A549 (cell line): ENCODE results near the gene PLCB1. TPM values are rescaled to one million over a fixed set of nuclear protein-coding genes. Genes with fewer than 3 reads are reported as not detected.
A peak's percentile ranks its signal among the peaks of the same experiment; 100 is the strongest.

Experiments
- ATAC-seq, 2 experiments: fragments of 200-7000 bp in 1 of 2; fragments of >200 bp in 1 of 2; cut with Nextera tagmentation in 1 of 2; cut with Tn5 transposase in 1 of 2; 3 replicates each; pipeline versions ENCODE4 v1.8.0 to v1.9.1; 2018 to 2020; ENCODE audit warnings: mild to moderate bottlenecking in 1 of 2, moderate library complexity in 1 of 2
- CTCF ChIA-PET: fragments of 300-600 bp; sonication (Branson Sonifier 250); formaldehyde crosslinking; extraction: SDS; loops from one replicate; lab custom pipeline; 2021; ENCODE audit warnings: antibody characterized with exemption, inconsistent platforms; lab: Yijun Ruan, JAX
- POLR2A ChIA-PET: fragments of 350-600 bp; formaldehyde crosslinking; extraction: SDS; loops from one replicate; lab custom pipeline; 2021; ENCODE audit warnings: antibody characterized with exemption, inconsistent platforms; lab: Yijun Ruan, JAX
- DNase-seq, 2 experiments: peaks; one replicate each; pipeline versions ENCODE4 v3.0.0 to v3.0.0-alpha.2; 2011 to 2016; ENCODE audit warnings: low read depth in 1 of 2, low spot score in 1 of 2
- FAIRE-seq: peaks from 2 replicates; lab custom pipeline; 2011; peaks lifted over from hg19 to GRCh38; lab: Jason Lieb, UNC
- H3K27ac ChIP-seq, 2 experiments: fragments of >200 bp; sonication (Bioruptor Twin); formaldehyde crosslinking; 3 replicates each; pipeline ENCODE4 v1.5.1; 2016 to 2017
- H3K4me1 ChIP-seq: fragments of >200 bp; sonication (Bioruptor Twin); formaldehyde crosslinking; 3 replicates; pipeline ENCODE4 v1.6.1; 2016
- H3K4me2 ChIP-seq: fragments of >200 bp; sonication (Bioruptor Twin); formaldehyde crosslinking; 3 replicates; pipeline ENCODE4 v1.6.1; 2016
- H3K4me3 ChIP-seq: fragments of >200 bp; sonication (Bioruptor Twin); formaldehyde crosslinking; 3 replicates; pipeline ENCODE4 v1.5.1; 2016
- H3K9me3 ChIP-seq: fragments of >200 bp; sonication (Bioruptor Twin); formaldehyde crosslinking; 3 replicates; pipeline ENCODE4 v1.6.1; 2016
- CBX8 ChIP-seq: fragments of 200-600 bp; sonication (generic); IDR thresholded peaks from 2 replicates; pipeline ENCODE4 v1.6.1; 2016
- CHD4 ChIP-seq: fragments of 200-600 bp; sonication (generic); IDR thresholded peaks from 2 replicates; pipeline ENCODE4 v1.6.1; 2016; ENCODE audit warnings: antibody characterized with exemption, mild to moderate bottlenecking, borderline replicate concordance
- EP300 ChIP-seq, 2 experiments: fragments of >200 bp; sonication (Bioruptor Twin); formaldehyde crosslinking; IDR thresholded peaks; 2 replicates in 1 of 2; 3 replicates in 1 of 2; pipeline ENCODE4 v1.6.1; 2016 to 2017
- GATA3 ChIP-seq: IDR thresholded peaks from 2 replicates; pipeline ENCODE4 v1.6.1; 2012; ENCODE audit warnings: borderline replicate concordance
- HEYL ChIP-seq: fragments of 250-450 bp; sonication (Bioruptor Pico); IDR thresholded peaks from 2 replicates; pipeline ENCODE4 v1.8.0; 2021; ENCODE audit warnings: mild to moderate bottlenecking, moderate library complexity
- HOXB13 ChIP-seq: fragments of 250-450 bp; sonication (Bioruptor Pico); IDR thresholded peaks from 2 replicates; pipeline ENCODE4 v1.5.0; 2020; ENCODE audit warnings: low read depth, mild to moderate bottlenecking, moderate library complexity
- JUN ChIP-seq, 2 experiments: fragments of >200 bp; sonication (Bioruptor Twin); formaldehyde crosslinking; IDR thresholded peaks; 2 replicates in 1 of 2; 3 replicates in 1 of 2; pipeline ENCODE4 v1.6.1; 2016 to 2017
- MYC ChIP-seq: IDR thresholded peaks from 2 replicates; pipeline ENCODE4 v1.6.1; 2012; ENCODE audit warnings: mild to moderate bottlenecking, inconsistent platforms, low read length, improper control_type of control experiment, borderline replicate concordance
- NPAS2 ChIP-seq: fragments of 250-450 bp; sonication (Bioruptor Pico); IDR thresholded peaks from 2 replicates; pipeline ENCODE4 v1.8.0; 2022; ENCODE audit warnings: mild to moderate bottlenecking, moderate library complexity, borderline replicate concordance
- POLR2A ChIP-seq: IDR thresholded peaks from 2 replicates; pipeline ENCODE4 v1.6.1; 2012; ENCODE audit warnings: mild to moderate bottlenecking, low read length
- RFX5 ChIP-seq: fragments of 450-650 bp; IDR thresholded peaks from 2 replicates; pipeline ENCODE4 v1.7.1; 2014; ENCODE audit warnings: antibody characterized with exemption, mild to moderate bottlenecking, moderate library complexity
- RNF2 ChIP-seq: fragments of 200-600 bp; sonication (generic); IDR thresholded peaks from 2 replicates; pipeline ENCODE4 v1.6.1; 2016; ENCODE audit warnings: low read depth, mild to moderate bottlenecking, antibody characterized with exemption, moderate library complexity, borderline replicate concordance
- SMC3 ChIP-seq: fragments of >200 bp; sonication (Bioruptor Twin); formaldehyde crosslinking; IDR thresholded peaks from 3 replicates; pipeline ENCODE4 v1.6.1; 2018; ENCODE audit warnings: inconsistent platforms
- ZC3H11A ChIP-seq: fragments of 450-650 bp; IDR thresholded peaks from 2 replicates; pipeline ENCODE4 v1.6.1; 2014; ENCODE audit warnings: antibody characterized with exemption, mild to moderate bottlenecking
- ZNF302 ChIP-seq: fragments of 250-450 bp; sonication (Bioruptor Pico); IDR thresholded peaks from 2 replicates; pipeline ENCODE4 v1.9.0; 2021; ENCODE audit warnings: inconsistent platforms, mild to moderate bottlenecking, moderate library complexity
- ZSCAN20 ChIP-seq: fragments of 250-450 bp; sonication (Bioruptor Pico); IDR thresholded peaks from 2 replicates; pipeline ENCODE4 v1.8.0; 2022; ENCODE audit warnings: mild to moderate bottlenecking, moderate library complexity
- WGBS: methylation state at CpG from one replicate; pipeline ENCODE4 v1.1.6; 2017; ENCODE audit errors: missing lambda C conversion rate; 5-methylcytosine and 5-hydroxymethylcytosine counted together
- polyA plus RNA-seq, 4 experiments: library from polyadenylated mRNA; depleted of rRNA in 3 of 4; stranded (reverse); fragments of >200 nt; fragmentation: RNase III in 1 of 4; extraction: RNeasy Plus Mini Kit Qiagen cat#74134 plus additional on column Dnase treatment in 1 of 4; gene quantifications; 2 replicates in 3 of 4; 3 replicates in 1 of 4; pipeline ENCODE4 v1.2.3, GENCODE V29; 2011 to 2017
- TF ChIP-seq, protein P1 (sequence below): fragments of >200 bp; sonication (Bioruptor Twin); formaldehyde crosslinking; IDR thresholded peaks from 2 replicates; pipeline ENCODE4 v1.6.1; 2016
- TF ChIP-seq, protein P2 (sequence below): fragments of 450-650 bp; IDR thresholded peaks from 2 replicates; pipeline ENCODE4 v1.6.1; 2014; ENCODE audit warnings: antibody characterized with exemption
- TF ChIP-seq, protein P3 (sequence below): IDR thresholded peaks from 2 replicates; pipeline ENCODE4 v1.6.1; 2012
- TF ChIP-seq, protein P4 (sequence below): fragments of >200 bp; sonication (Bioruptor Twin); formaldehyde crosslinking; IDR thresholded peaks from 3 replicates; pipeline ENCODE4 v1.5.1; 2016

The PLCB1 gene
- polyA plus RNA-seq, 2 of the 4 experiments (the other 2 are of a cell fraction) = 0.97 to 6.3 TPM

DNA sequence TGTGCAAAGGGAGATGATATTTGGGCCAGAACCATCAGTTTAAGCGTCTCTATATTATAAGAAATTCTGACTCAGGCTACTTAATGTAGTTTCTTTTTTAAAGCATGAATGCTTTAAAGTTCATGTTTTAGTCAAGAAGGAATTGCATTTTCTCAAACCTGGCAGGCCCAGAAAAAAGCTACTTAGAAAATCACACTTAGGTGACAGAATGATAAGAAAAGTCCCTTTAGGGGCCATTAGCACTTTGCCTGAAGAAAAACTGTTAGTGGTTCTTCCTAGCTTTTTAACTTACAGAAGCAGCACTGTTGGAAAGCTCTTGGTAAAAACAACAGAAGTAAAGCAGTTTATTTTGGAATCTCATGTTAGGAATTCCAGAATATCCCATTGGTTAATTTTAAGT, 387.8 kb downstream of the PLCB1 start:
- 37% methylated on average over 1 of the region's 1 CpG for WGBS
- H3K4me1 ChIP-seq = no peaks in the 10 kb centered on the region
- DNase-seq (no peak), ATAC-seq (no peak), FAIRE-seq (no peak)
- no peak overlapping the region for H3K4me3 ChIP-seq
- no peaks in the 10 kb centered on the region for H3K9me3 ChIP-seq
- no peak overlapping the region for H3K4me2 ChIP-seq
- TF ChIP-seq ZSCAN20 (CRISPR knock-in tag) (no peak), ZC3H11A (no peak)
- CTCF ChIA-PET = no interaction called here
- POLR2A ChIA-PET = no interaction called here
- H3K27ac ChIP-seq = no peak overlapping the region

DNA sequence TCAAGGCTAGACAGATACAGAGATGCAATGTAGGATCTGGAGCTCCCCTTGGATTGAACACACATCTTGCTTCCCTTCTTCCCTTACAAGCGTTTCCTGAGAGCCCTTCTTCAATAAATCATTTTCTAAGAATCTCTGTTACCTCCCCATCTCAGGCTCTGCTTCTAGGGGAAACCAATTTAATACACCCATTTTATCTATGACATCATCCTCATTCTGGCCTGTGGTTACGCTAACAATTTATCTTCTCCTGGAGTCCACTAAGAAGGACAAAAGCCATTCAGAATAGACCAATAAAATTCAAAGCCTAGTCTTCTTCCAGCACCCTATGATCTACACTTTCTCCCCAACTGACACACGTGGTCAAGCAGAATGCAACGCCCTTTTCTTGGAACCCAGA, 390.1 kb downstream of the PLCB1 start:
- TF ChIP-seq POLR2A (no peak), CBX8 (no peak), CHD4 (no peak), GATA3 (no peak), EP300 (IDR thresholded peaks at IDR 0.05) (no peak), RFX5 (no peak), JUN (IDR thresholded peaks at IDR 0.05) (no peak), NPAS2 (CRISPR knock-in tag) (no peak), SMC3 (no peak), RNF2 (no peak), MYC (no peak), ZNF302 (no peak), HEYL (CRISPR knock-in tag) (no peak), HOXB13 (CRISPR knock-in tag) (no peak)
- TF ChIP-seq, protein P1, sequence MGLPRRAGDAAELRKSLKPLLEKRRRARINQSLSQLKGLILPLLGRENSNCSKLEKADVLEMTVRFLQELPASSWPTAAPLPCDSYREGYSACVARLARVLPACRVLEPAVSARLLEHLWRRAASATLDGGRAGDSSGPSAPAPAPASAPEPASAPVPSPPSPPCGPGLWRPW = no peak
- TF ChIP-seq, protein P2, sequence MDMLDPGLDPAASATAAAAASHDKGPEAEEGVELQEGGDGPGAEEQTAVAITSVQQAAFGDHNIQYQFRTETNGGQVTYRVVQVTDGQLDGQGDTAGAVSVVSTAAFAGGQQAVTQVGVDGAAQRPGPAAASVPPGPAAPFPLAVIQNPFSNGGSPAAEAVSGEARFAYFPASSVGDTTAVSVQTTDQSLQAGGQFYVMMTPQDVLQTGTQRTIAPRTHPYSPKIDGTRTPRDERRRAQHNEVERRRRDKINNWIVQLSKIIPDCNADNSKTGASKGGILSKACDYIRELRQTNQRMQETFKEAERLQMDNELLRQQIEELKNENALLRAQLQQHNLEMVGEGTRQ = no peak
- TF ChIP-seq, protein P3, sequence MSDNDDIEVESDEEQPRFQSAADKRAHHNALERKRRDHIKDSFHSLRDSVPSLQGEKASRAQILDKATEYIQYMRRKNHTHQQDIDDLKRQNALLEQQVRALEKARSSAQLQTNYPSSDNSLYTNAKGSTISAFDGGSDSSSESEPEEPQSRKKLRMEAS = no peak
- no peak overlapping the region for H3K4me3 ChIP-seq
- no peak for ATAC-seq
- POLR2A ChIA-PET = no interaction called here
- H3K4me2 ChIP-seq = no peak overlapping the region
- no peaks in the 10 kb centered on the region for H3K4me1 ChIP-seq
- no peak for FAIRE-seq
- no peaks in the 10 kb centered on the region for H3K9me3 ChIP-seq
- 21% methylated on average over 4 of the region's 4 CpGs for WGBS
- CTCF ChIA-PET = no interaction called here
- H3K27ac ChIP-seq = no peak overlapping the region
- DNase-seq = no peak

DNA sequence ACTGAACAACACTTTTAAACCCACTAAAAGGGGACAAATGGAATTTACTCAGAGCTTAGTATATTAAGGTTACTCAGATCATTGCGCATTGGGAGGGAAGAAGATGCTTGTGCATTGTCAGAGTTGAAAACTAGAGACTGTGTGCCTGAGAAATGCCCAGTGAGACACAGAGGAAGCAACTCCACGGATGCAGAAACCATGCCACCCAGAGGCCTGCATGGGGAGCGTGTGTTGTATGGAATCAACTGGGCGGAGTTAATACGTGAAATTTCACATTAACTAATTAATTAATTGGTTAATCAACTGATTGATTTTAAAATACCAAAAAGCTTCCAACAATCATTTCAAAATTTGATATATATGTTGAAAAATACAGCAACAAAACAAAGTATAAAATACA, 391.6 kb downstream of the PLCB1 start:
- FAIRE-seq (no peak), ATAC-seq (peak; percentile 55 to 64; a peak in 2 of 6 replicates), DNase-seq (peak in 1 of 2 experiments; percentile 24)
- Histone ChIP-seq H3K27ac (no peak overlapping the region), H3K4me3 (no peak overlapping the region), H3K4me1 (no peaks in the 10 kb centered on the region), H3K9me3 (no peaks in the 10 kb centered on the region), H3K4me2 (no peak overlapping the region)
- TF ChIP-seq MYC = no peak
- TF ChIP-seq ZNF302 = no peak
- TF ChIP-seq, protein P4, sequence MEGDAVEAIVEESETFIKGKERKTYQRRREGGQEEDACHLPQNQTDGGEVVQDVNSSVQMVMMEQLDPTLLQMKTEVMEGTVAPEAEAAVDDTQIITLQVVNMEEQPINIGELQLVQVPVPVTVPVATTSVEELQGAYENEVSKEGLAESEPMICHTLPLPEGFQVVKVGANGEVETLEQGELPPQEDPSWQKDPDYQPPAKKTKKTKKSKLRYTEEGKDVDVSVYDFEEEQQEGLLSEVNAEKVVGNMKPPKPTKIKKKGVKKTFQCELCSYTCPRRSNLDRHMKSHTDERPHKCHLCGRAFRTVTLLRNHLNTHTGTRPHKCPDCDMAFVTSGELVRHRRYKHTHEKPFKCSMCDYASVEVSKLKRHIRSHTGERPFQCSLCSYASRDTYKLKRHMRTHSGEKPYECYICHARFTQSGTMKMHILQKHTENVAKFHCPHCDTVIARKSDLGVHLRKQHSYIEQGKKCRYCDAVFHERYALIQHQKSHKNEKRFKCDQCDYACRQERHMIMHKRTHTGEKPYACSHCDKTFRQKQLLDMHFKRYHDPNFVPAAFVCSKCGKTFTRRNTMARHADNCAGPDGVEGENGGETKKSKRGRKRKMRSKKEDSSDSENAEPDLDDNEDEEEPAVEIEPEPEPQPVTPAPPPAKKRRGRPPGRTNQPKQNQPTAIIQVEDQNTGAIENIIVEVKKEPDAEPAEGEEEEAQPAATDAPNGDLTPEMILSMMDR = 0 out of 3 replicates have a peak, but pooled peaks have one; percentile 10
- 31% methylated on average over 5 of the region's 5 CpGs for WGBS
- CTCF ChIA-PET = no interaction called here
- POLR2A ChIA-PET = no interaction called here
